Panc1 (cell line): Measurements from ENCODE around the gene CST9L. TPM values are rescaled to one million over a fixed set of nuclear protein-coding genes. Genes with fewer than 3 reads are reported as not detected.

Source experiments
- ATAC-seq: fragments of 200-7000 bp; cut with Tn5 transposase; 2 replicates; pipeline ENCODE4 v1.9.1; 2020; ENCODE audit warnings: mild to moderate bottlenecking, moderate library complexity
- BruUV-seq: library from RNA; stranded (reverse); fragments of 400-500 nt; replicated peaks from 2 replicates; lab custom pipeline; 2021; lab: Mats Ljungman, UMichigan
- CTCF ChIA-PET: fragments of 300-600 bp; sonication (Branson Sonifier 250); formaldehyde crosslinking; loops from one replicate; lab custom pipeline; 2022; ENCODE audit warnings: antibody characterized with exemption; lab: Charles Lee
- POLR2A ChIA-PET: fragments of 300-600 bp; sonication (Branson Sonifier 250); formaldehyde crosslinking; loops from one replicate; lab custom pipeline; 2022; ENCODE audit warnings: antibody characterized with exemption; lab: Charles Lee
- DNase-seq: peaks from one replicate; pipeline ENCODE4 v3.0.0-alpha.2; 2010; ENCODE audit warnings: low read depth, low spot score
- H3K27ac ChIP-seq: 2 replicates; pipeline ENCODE4 v1.5.1; 2011; ENCODE audit warnings: mild to moderate bottlenecking, low read length, inconsistent platforms
- H3K27me3 ChIP-seq: fragments of 200-500 bp; sonication (Bioruptor generic); 2 replicates; pipeline ENCODE4 v1.6.0; 2014; ENCODE audit warnings: low read length, inconsistent platforms; ENCODE audit not compliant: control insufficient read depth, insufficient read depth
- H3K36me3 ChIP-seq: fragments of 200-500 bp; sonication (Bioruptor generic); 2 replicates; pipeline ENCODE4 v1.5.1; 2014; ENCODE audit warnings: inconsistent platforms, mild to moderate bottlenecking, low read length, moderate library complexity; ENCODE audit not compliant: control insufficient read depth, insufficient read depth
- H3K4me1 ChIP-seq: 2 replicates; pipeline ENCODE4 v1.5.1; 2011; ENCODE audit warnings: inconsistent platforms, mild to moderate bottlenecking, low read length, moderate library complexity; ENCODE audit not compliant: control insufficient read depth, insufficient read depth
- H3K4me3 ChIP-seq, 2 experiments: 2 replicates each; pipeline ENCODE4 v1.5.1; 2011 to 2012; ENCODE audit warnings: low read depth in 2 of 2, low read length in 2 of 2, mild to moderate bottlenecking in 2 of 2, inconsistent platforms in 1 of 2, moderate library complexity in 1 of 2
- H3K9me3 ChIP-seq: fragments of 200-500 bp; sonication (Bioruptor generic); 2 replicates; pipeline ENCODE4 v1.5.1; 2014; ENCODE audit warnings: low read depth, mild to moderate bottlenecking, inconsistent platforms, low read length, moderate library complexity; ENCODE audit not compliant: control insufficient read depth, insufficient read depth
- CTCF ChIP-seq: fragments of 450-650 bp; IDR thresholded peaks from 2 replicates; pipeline ENCODE4 v1.5.1; 2017; ENCODE audit warnings: mild to moderate bottlenecking
- POLR2AphosphoS5 ChIP-seq: IDR thresholded peaks from 2 replicates; pipeline ENCODE4 v1.6.1; 2012; ENCODE audit warnings: mild to moderate bottlenecking, low read depth, low read length, moderate library complexity
- REST ChIP-seq, 2 experiments: IDR thresholded peaks; 2 replicates each; pipeline ENCODE4 v1.6.1; 2011 to 2012; ENCODE audit warnings: low read depth in 2 of 2, control low read depth in 1 of 2, low read length in 1 of 2, mild to moderate bottlenecking in 1 of 2, moderate library complexity in 1 of 2; ENCODE audit not compliant: insufficient read depth in 1 of 2
- SIN3A ChIP-seq: IDR thresholded peaks from 2 replicates; pipeline ENCODE4 v1.6.1; 2012; ENCODE audit warnings: low read depth, mild to moderate bottlenecking, low read length, moderate library complexity, borderline replicate concordance; ENCODE audit not compliant: insufficient read depth
- TCF7L2 ChIP-seq: IDR thresholded peaks from 2 replicates; pipeline ENCODE4 v1.6.1; 2011; ENCODE audit warnings: mild to moderate bottlenecking, low read depth, low read length, inconsistent platforms
- in situ Hi-C: cut with HindIII; loops from 2 replicates; pipeline ENCODE4 v1.10.0; 2016; ENCODE audit warnings: low sequenced_read_pairs, low pct_unique_long_range_greater_than_20kb
- intact Hi-C: fragments of 100-400 bp; cut with micrococcal nuclease; formaldehyde crosslinking; loops from one replicate; pipeline ENCODE4 v1.10.0; 2022; ENCODE audit not compliant: unreplicated experiment
- total RNA-seq: library from RNA; stranded (reverse); gene quantifications from one replicate; pipeline ENCODE4 v1.2.1, GENCODE V29; 2021; ENCODE audit not compliant: unreplicated experiment

CST9L gene
- total RNA-seq, 1 experiment from 2014 or later, result not detected

- intact Hi-C loops, result loop anchor here (10.0 kb wide), 1 partner anchor 65 kb away; no protein-coding TSS in a partner anchor
- BruUV-seq, result no TSS peak
- H3K27me3 ChIP-seq, result no peaks in the 10 kb centered on the region; the same call in 1 of the 2 replicates
These were observed 41.3 kb upstream of the CST9L start for GRCh38 chr20:23609486-23610109.

GRCh38 chr20:23608251-23608846, 40.1 kb upstream of the CST9L start:
- H3K9me3 ChIP-seq, result no peaks in the 10 kb centered on the region
- intact Hi-C loops (no loop called here), in situ Hi-C loops (no loop called here)
- DNase-seq, result no peak
- ChIA-PET POLR2A (no interaction called here), CTCF (interaction anchor here (0.6 to 0.9 kb wide), 2 partner anchors 113 to 166 kb away, joined by 3 to 6 read pairs; no protein-coding TSS in a partner anchor)
- ATAC-seq, result no peak
- H3K27me3 ChIP-seq, result no peaks in the 10 kb centered on the region; the same call in 1 of the 2 replicates
- no peak overlapping the region for H3K27ac ChIP-seq
- H3K4me3 ChIP-seq, result no peak overlapping the region
- H3K36me3 ChIP-seq, result no peaks in the 10 kb centered on the region
- BruUV-seq, result no TSS peak
- H3K4me1 ChIP-seq, result no peaks in the 10 kb centered on the region
- TF ChIP-seq SIN3A (no peak), REST (IDR thresholded peaks at IDR 0.05; ENCODE audit: insufficient read depth in 1 of 2, low read depth in 2 of 2, low read length in 1 of 2) (no peak), POLR2AphosphoS5 (no peak), TCF7L2 (no peak)

More at GRCh38 chr20:23609486-23610109, 41.3 kb upstream of the CST9L start:
- H3K36me3 ChIP-seq, result no peaks in the 10 kb centered on the region
- ChIA-PET POLR2A (no interaction called here), CTCF (no interaction called here)
- H3K27ac ChIP-seq, result no peak overlapping the region
- H3K4me1 ChIP-seq, result no peaks in the 10 kb centered on the region
- H3K4me3 ChIP-seq, result no peak overlapping the region
- in situ Hi-C loops, result no loop called here
- no peak for TF ChIP-seq CTCF
- no peak for TF ChIP-seq REST (IDR thresholded peaks at IDR 0.05; ENCODE audit: insufficient read depth in 1 of 2, low read depth in 2 of 2, low read length in 1 of 2)
- no peak for TF ChIP-seq POLR2AphosphoS5
- TF ChIP-seq SIN3A, result no peak
- no peak for TF ChIP-seq TCF7L2
- no peak for DNase-seq
- ATAC-seq, result no peak
- no peaks in the 10 kb centered on the region for H3K9me3 ChIP-seq
